Activated T-cell treated with anti-CD3 and anti-CD28 coated beads, Interleukin-2, amount 50 U/mL, for 72 hours (primary cell): Measurements from ENCODE around the gene RING1. TPM values are rescaled to one million over a fixed set of nuclear protein-coding genes. Genes with fewer than 3 reads are reported as not detected.

Source experiments
- ATAC-seq, 2 donors: fragments of 150-1000 bp; cut with Tn5 transposase; replicated peaks in 1 of 2; 2 replicates each; pipeline ENCODE4 v1.10.0; 2021; ENCODE audit warnings: moderate library complexity in 2 of 2, mild to moderate bottlenecking in 1 of 2
- DNase-seq, 2 donors: peaks; one replicate each; pipeline ENCODE4 v3.0.0; 2021 to 2022; ENCODE audit warnings: mixed read lengths in 1 of 2
- H3K27ac Mint-ChIP-seq: one replicate; pipeline ENCODE4 v1.8.0; 2022; ENCODE audit warnings: mild to moderate bottlenecking, moderate library complexity, mixed read lengths
- H3K27me3 Mint-ChIP-seq: one replicate; pipeline ENCODE4 v1.8.0; 2022; ENCODE audit warnings: low read depth, mixed read lengths
- H3K36me3 Mint-ChIP-seq, 2 donors: one replicate each; pipeline ENCODE4 v1.8.0; 2022; ENCODE audit warnings: mixed read lengths in 2 of 2, mild to moderate bottlenecking in 1 of 2; ENCODE audit not compliant: insufficient read depth in 2 of 2
- H3K4me1 Mint-ChIP-seq: one replicate; pipeline ENCODE4 v1.8.0; 2022; ENCODE audit warnings: low read depth, mixed read lengths
- H3K4me3 Mint-ChIP-seq, 2 donors: one replicate each; pipeline ENCODE4 v1.8.0; 2022; ENCODE audit warnings: mild to moderate bottlenecking in 2 of 2, mixed read lengths in 2 of 2, moderate library complexity in 2 of 2
- H3K9me3 Mint-ChIP-seq, 2 donors: one replicate each; pipeline ENCODE4 v1.8.0; 2022; ENCODE audit warnings: mixed read lengths in 2 of 2
- total RNA-seq, 2 donors: library from RNA; stranded (reverse); gene quantifications; one replicate each; pipeline ENCODE4 v1.2.3, GENCODE V29; 2022

RING1 gene
- total RNA-seq, 2 donors from 2014 or later, result 30.1 to 37.7 TPM

GRCh38 chr6:33177552-33178446, 30.5 kb upstream of the RING1 start:
- no peak overlapping the region for H3K4me3 Mint-ChIP-seq
- H3K9me3 Mint-ChIP-seq, result peaks cover 3% of the 10 kb centered on the region in 2 donors
- H3K36me3 Mint-ChIP-seq, result peaks cover 3% of the 10 kb centered on the region in 2 donors

DNA sequence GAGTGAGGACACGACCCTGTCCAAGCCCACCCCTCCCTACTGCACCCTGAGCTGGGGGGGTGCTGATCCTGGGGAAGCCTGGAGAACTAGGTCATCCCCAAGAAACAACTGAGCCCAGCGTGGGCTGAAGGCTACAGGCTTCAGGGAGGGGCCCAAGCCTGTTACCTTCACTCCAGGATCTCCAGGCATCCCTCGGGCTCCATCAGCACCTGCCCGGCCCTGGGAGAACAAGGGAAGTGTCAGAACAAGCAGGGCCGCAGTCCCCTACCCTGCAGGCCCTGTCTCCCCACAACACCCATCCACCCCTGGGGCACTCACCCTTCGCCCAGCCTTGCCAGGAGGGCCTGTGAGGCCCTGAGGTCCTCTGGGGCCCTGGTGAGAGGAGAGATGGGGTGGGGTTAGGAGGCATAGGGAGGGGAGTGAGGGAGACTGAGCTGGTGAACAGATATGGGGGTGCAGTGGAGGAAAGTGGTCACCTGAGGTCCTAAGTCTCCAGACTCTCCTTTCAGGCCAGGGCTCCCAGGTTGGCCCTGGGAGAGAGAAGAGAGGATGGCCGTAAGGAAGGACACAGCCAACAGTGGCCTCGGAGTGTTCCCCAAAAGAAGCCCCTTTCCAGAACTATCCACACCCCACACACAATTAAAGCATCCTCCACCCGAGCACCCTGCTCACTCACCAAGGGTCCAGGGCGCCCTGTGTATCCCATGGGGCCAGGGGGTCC, 29.4 kb upstream of the RING1 start:
- no peaks in the 10 kb centered on the region for H3K27me3 Mint-ChIP-seq
- peaks cover 11 to 13% of the 10 kb centered on the region in 2 donors for H3K9me3 Mint-ChIP-seq
- H3K27ac Mint-ChIP-seq, result no peak overlapping the region
- ATAC-seq, result no peak
- H3K4me3 Mint-ChIP-seq, result no peak overlapping the region
- H3K4me1 Mint-ChIP-seq, result peaks cover 15% of the 10 kb centered on the region
- DNase-seq, result no peak
- H3K36me3 Mint-ChIP-seq, result peaks cover 11 to 14% of the 10 kb centered on the region in 2 donors

More at GRCh38 chr6:33177552-33178446, 30.5 kb upstream of the RING1 start:
- Mint-ChIP-seq H3K27me3 (no peaks in the 10 kb centered on the region), H3K4me1 (peaks cover 4% of the 10 kb centered on the region), H3K27ac (no peak overlapping the region)
- no peak for DNase-seq
- no peak for ATAC-seq

DNA sequence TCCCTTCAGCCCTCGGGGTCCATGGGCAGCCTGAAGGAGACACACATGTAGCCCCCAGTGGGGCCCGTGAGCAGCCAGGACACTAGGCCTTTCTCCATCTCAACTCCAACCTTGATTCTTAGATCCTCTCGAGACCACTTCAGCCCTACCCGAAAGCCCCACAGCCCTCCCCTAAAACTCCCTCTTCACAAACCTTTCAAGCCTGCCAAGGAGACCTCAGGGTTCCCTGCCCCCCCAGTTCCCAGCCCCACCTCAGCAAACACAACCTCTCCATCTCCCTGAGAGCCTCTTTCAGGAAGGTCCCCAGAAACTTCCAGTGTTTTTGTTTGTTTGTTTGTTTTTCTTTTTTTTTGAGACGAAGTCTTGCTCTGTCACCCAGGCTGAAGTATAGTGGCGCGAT, 27.2 kb upstream of the RING1 start:
- DNase-seq, result no peak
- H3K27me3 Mint-ChIP-seq, result no peaks in the 10 kb centered on the region
- H3K4me3 Mint-ChIP-seq, result no peak overlapping the region
- peaks cover 19% of the 10 kb centered on the region for H3K4me1 Mint-ChIP-seq
- peaks cover 11 to 16% of the 10 kb centered on the region in 2 donors for H3K36me3 Mint-ChIP-seq
- ATAC-seq, result no peak
- no peak overlapping the region for H3K27ac Mint-ChIP-seq
- H3K9me3 Mint-ChIP-seq, result peaks cover 11 to 13% of the 10 kb centered on the region in 2 donors

- DNase-seq (no peak), ATAC-seq (peak in 1 of 2 donors; percentile 28)
- Mint-ChIP-seq H3K9me3 (peaks cover 11 to 13% of the 10 kb centered on the region in 2 donors), H3K27ac (peak overlapping the region; percentile 75), H3K4me1 (peaks cover 19% of the 10 kb centered on the region), H3K36me3 (peaks cover 11 to 16% of the 10 kb centered on the region in 2 donors), H3K27me3 (peaks cover 6% of the 10 kb centered on the region), H3K4me3 (peak overlapping the region; percentile 41 to 69)
Measured at GRCh38 chr6:33183071-33183683, 25.1 kb upstream of the RING1 start.

GRCh38 chr6:33185190-33185589, 23.1 kb upstream of the RING1 start:
- no peak for ATAC-seq
- Mint-ChIP-seq H3K9me3 (peaks cover 11 to 13% of the 10 kb centered on the region in 2 donors), H3K36me3 (peaks cover 11 to 16% of the 10 kb centered on the region in 2 donors), H3K27ac (no peak overlapping the region), H3K4me3 (no peak overlapping the region), H3K27me3 (peaks cover 11% of the 10 kb centered on the region), H3K4me1 (peaks cover 19% of the 10 kb centered on the region)
- DNase-seq, result no peak

DNA sequence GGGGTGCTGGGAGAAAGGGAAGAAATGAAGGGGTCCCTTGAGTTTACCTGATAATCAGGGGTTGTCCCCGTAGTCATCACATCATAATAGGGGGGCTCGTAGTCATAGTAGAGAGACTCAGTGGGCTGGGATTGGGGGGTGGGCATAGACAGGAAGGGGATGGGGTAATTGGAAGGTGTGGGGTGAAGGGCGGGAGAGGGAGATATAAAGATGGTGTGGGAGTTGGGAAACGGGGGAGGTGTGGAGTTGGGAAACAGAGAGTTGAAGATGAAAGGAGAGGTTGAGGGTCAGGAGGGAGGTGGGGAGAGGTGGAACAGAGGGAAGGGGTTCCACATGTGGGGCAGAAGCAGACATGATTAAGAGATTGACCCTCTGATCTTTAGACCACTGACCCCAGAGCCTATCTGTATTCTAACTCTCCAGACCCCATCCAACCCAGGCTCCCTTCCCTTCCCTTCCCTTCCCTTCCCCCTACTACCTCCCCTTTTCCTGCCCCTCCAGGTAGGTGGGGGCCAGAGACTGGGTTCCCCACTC, 22.6 kb upstream of the RING1 start:
- no peak overlapping the region for H3K27ac Mint-ChIP-seq
- no peak overlapping the region for H3K4me3 Mint-ChIP-seq
- H3K9me3 Mint-ChIP-seq, result peaks cover 11 to 13% of the 10 kb centered on the region in 2 donors
- ATAC-seq (no peak), DNase-seq (no peak)
- peaks cover 13% of the 10 kb centered on the region for H3K27me3 Mint-ChIP-seq
- H3K36me3 Mint-ChIP-seq, result peaks cover 11 to 16% of the 10 kb centered on the region in 2 donors
- H3K4me1 Mint-ChIP-seq, result peaks cover 19% of the 10 kb centered on the region

DNA sequence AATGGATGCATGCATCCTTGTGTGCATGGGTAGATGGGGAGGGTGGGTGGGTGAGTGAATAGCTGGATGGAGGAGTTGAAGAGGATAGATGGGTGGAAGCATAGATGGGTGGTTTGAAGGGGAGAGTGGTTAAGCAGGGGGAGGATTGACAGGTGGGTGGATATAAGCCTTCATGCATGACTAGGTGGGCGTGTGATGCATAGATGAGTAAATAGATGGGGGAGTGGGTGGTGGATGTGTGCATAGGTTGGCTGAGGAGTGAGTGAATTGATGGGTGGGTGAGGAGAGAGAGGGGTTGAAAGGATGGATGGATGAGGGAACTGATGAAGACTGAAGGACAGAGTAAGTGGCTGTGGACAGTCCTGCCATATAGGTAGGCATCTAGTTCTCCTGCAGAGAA, 20.5 kb upstream of the RING1 start:
- peaks cover 9 to 13% of the 10 kb centered on the region in 2 donors for H3K36me3 Mint-ChIP-seq
- H3K27me3 Mint-ChIP-seq, result peaks cover 27% of the 10 kb centered on the region
- no peak for ATAC-seq
- H3K4me3 Mint-ChIP-seq, result no peak overlapping the region
- DNase-seq, result no peak
- H3K4me1 Mint-ChIP-seq, result peaks cover 19% of the 10 kb centered on the region
- peaks cover 9 to 10% of the 10 kb centered on the region in 2 donors for H3K9me3 Mint-ChIP-seq
- H3K27ac Mint-ChIP-seq, result no peak overlapping the region

GRCh38 chr6:33189164-33189563, 19.1 kb upstream of the RING1 start:
- no peak overlapping the region for H3K4me3 Mint-ChIP-seq
- peaks cover 27% of the 10 kb centered on the region for H3K27me3 Mint-ChIP-seq
- DNase-seq, result no peak
- no peak for ATAC-seq
- H3K9me3 Mint-ChIP-seq, result no peaks in the 10 kb centered on the region
- H3K4me1 Mint-ChIP-seq, result peaks cover 18% of the 10 kb centered on the region
- H3K36me3 Mint-ChIP-seq, result peaks cover 0 to 2% of the 10 kb centered on the region in 2 donors
- no peak overlapping the region for H3K27ac Mint-ChIP-seq

DNA sequence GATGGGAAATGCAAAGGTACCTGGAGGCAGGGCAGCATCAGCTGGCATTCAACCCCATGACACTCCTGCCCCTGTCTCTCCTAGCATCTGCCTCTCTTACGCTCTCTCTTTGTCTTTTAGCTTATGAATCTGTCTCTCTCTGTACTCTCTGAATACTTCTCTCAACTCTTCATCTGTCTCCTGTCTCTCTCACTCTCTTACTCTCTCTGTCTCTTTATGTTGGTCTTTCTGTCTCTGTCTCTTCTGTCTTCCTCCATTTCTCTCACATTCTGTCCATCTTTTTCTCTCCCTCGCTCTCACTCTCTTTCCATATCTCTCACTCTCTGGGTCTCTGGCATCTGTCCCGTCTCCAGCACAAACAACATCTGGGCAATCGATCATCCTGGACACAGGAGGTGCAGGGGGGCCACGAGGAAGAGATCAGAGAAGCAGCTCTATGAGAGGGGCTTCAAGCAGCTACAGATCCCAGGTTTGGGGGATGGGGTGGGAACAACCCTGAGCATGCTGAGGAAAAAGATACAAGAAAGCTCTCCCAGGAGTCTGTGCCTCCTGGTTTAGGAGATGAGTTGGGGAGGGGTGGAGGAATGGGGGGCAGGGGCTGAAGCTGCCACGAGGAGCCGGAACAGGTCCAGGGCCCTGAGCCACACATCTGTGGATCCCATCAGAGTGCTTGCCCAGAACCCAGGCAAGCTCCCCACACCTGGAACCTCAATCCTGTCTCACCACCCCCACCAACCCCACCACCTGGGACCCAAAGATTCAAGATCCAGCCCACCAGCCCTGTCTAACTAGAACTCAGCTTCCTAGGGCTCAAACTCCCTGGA, 18.5 kb upstream of the RING1 start:
- Mint-ChIP-seq H3K36me3 (peaks cover 0 to 2% of the 10 kb centered on the region in 2 donors), H3K4me1 (peaks cover 16% of the 10 kb centered on the region), H3K4me3 (no peak overlapping the region), H3K27ac (no peak overlapping the region), H3K27me3 (peaks cover 27% of the 10 kb centered on the region), H3K9me3 (no peaks in the 10 kb centered on the region)
- ATAC-seq (no peak), DNase-seq (no peak)

GRCh38 chr6:33190504-33191107, 17.7 kb upstream of the RING1 start:
- no peak overlapping the region for H3K27ac Mint-ChIP-seq
- H3K36me3 Mint-ChIP-seq, result peaks cover 3 to 8% of the 10 kb centered on the region in 2 donors
- H3K4me3 Mint-ChIP-seq, result no peak overlapping the region
- ATAC-seq, result no peak
- no peaks in the 10 kb centered on the region for H3K9me3 Mint-ChIP-seq
- peaks cover 15% of the 10 kb centered on the region for H3K4me1 Mint-ChIP-seq
- peaks cover 27% of the 10 kb centered on the region for H3K27me3 Mint-ChIP-seq
- DNase-seq, result no peak

DNA sequence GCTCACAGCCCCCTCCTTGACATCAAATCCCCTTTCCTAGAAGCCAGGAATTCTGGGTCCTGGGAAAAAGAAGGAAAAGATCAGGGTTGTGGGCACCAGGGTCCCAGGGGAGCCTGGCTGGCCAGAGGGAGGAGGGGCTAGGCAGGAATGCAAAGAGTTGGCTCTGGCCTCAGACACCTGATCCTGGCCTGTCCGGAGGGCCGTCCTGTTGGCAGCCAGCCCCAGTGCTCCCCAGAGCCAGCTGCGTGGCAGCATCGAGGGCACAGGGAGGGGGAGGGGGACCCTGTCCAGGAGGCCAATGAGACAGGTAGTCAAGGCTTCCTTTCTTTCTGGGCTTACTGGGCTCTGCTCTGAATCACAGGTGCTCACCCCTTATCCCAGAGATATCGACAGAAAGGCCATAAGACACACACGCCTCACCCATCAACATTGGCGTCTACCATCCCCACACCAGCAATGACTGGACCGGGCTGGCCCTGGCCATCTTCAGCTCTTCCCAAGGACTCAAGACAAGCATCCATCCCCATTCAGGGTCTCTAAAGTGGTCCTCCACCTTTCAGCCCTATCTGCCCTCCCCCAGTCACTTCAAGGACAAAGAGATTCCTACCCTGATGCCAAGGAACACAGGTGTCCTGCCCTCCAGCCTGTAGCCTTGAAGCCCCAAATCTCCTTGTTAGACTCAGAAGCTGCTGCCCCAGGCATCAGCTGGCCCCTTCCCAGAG, 16.8 kb upstream of the RING1 start:
- DNase-seq (no peak), ATAC-seq (no peak)
- Mint-ChIP-seq H3K27me3 (peaks cover 25% of the 10 kb centered on the region), H3K4me3 (peak overlapping the region in 1 of 2 donors; percentile 37), H3K27ac (no peak overlapping the region), H3K4me1 (peaks cover 19% of the 10 kb centered on the region), H3K36me3 (peaks cover 5 to 12% of the 10 kb centered on the region in 2 donors), H3K9me3 (no peaks in the 10 kb centered on the region)
